Activated T-cell treated with anti-CD3 and anti-CD28 coated beads, Interleukin-2, amount 50 U/mL, for 48 hours (primary cell): Measurements from ENCODE around the gene ARHGAP25.
A peak's percentile ranks its signal among the peaks of the same experiment; 100 is the strongest.

Source experiments
- DNase-seq, 2 experiments: peaks; one replicate each; pipeline ENCODE4 v3.0.0-alpha.2; 2020

ARHGAP25 gene

GRCh38 chr2:68835621-68836020 is 101.0 kb downstream of the ARHGAP25 start:
- no peak for DNase-seq

GRCh38 chr2:68837164-68837860 is 102.7 kb downstream of the ARHGAP25 start:
- DNase-seq = peak; percentile 73 to 77

DNA sequence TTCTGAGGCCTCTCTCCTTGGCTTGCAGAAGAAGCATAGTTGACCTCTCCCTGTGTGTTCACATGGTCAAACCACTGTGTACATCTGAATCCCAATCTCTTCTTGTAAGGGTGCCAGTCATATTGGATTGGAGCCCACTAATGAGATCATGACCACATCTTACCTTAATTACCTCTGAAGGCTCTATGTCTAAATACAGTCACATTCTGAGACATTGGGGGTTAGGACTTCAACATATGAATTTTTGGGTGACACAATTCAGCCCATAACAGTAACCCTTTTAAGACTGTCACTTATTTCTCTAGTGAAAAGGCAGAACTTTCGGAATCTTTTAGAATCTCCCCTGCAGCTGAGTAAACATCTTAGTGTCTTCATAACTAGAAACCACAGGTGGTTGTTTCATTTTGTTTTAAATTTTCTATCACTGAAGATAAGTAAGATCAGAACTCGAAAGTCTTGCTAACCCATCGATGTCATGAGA is 103.3 kb downstream of the ARHGAP25 start:
- no peak for DNase-seq

DNA sequence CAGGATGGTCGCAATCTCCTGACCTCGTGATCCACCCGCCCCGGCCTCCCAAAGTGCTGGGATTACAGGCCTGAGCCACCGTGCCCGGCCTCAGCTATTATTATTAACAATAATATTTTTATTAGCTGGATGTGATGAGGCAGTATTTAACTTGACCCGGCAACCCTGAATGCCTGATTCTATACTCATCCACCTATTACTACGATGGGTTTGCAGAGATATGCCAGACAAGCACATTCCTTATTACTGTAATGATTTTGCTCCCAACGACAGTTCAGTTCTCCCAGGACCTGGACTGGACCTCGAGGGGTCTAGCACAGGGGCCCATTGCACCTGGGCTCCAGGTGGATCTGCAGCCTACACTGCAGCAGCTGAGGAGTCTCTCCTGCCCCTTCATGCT is 104.0 kb downstream of the ARHGAP25 start:
- DNase-seq = no peak

GRCh38 chr2:68839260-68839833 is 104.7 kb downstream of the ARHGAP25 start:
- peak; percentile 53 to 61 for DNase-seq

DNA sequence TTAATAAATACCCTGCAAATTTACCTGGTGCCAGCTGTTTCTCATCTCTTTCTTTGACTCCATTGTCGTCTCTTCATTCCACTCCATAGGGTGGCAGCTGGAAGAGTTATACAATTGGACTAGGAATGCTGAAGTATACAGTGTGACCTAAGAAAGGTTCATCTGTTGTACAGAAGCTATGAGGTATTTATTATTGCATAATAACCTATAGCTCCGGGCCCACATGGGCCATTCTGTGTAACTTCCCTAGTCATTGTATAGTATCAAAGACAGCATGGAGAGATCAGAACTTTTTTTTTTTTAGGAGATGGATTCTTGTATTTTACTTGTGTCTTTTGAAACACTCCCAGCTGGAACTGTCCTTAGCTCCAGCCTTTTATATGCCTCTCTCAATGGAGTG is 110.4 kb downstream of the ARHGAP25 start:
- DNase-seq = no peak

- no peak for DNase-seq
Observed at GRCh38 chr2:68846091-68846490, 111.5 kb downstream of the ARHGAP25 start.

DNA sequence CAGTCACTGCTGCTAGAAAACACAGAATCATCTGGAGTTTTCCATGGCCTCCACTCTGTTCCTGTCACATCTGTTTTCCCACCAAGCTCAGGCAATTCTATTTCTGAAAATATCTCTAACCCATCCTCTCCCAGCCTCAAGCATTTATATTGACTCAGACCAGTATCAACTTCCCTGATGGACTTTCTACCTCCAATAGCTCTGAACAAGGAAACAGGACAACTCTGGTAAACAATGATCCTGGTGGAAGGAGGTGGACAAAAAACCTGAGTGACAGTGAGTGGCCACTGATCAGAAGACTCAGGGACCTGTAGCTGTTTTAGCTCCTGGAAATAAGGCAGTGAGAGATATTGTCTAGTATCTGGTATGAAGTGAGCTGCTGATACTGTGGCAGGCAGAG is 113.1 kb downstream of the ARHGAP25 start:
- DNase-seq = no peak

DNA sequence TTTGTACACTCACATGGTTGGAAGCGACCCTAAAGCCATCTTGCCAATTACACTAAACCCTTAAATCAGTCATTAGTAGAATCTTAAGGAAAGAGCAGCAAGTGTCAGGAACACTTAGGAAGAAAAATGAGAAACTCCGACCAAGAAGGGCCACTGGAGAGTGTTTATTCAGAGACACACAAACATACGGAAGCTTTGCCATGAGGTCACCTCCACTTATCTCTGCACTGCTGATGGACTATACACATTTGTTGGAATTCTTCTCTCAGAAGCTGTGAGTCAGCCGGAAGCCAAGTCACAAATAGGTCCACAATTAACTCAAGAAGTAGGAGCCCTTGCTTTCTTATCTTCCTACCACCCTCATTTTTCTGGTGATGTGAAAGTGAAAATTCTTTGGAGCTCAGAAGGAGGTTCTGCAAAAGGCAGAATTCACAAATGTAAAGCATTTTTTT is 115.0 kb downstream of the ARHGAP25 start:
- no peak for DNase-seq

DNA sequence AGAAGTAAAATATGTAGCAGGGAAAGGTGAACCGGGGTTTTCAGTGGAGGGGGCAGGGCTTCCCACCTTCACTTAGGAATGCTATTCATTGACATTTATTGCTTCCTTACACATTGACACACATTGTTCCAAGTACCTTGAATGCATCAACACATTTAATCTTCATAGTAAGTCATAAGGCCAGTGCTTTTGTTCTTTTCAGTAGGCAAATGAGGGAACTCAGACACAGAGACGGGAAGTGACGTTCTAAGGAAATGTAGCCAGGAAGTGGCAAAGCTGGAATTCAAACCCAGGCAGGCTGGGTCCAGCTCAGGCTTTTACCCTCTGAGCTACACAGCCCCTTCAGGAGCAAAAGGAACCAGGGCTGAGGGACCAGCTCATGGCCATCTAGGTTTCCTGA is 115.9 kb downstream of the ARHGAP25 start:
- no peak for DNase-seq

GRCh38 chr2:68853035-68853434 is 118.4 kb downstream of the ARHGAP25 start:
- no peak for DNase-seq

DNA sequence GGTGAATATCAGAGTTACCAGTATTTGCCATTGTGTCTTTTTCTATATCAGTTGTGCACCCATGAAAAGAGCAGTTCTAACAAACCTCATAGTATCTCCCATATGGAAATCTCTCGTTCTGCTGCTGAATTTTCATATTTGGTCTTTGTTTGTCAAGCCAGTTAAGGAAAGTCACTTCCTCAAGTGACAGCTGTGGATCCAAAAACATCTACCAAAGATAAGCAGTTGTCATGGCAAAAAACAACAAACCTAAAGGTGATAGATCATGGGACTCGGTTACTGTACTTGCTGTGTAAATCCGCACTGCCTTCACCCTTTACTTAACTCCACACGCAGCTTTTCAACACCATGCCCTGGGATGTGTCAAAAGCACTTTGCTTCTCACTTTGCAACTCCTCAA is 119.3 kb downstream of the ARHGAP25 start:
- DNase-seq = no peak

GRCh38 chr2:68854476-68854875 is 119.9 kb downstream of the ARHGAP25 start:
- DNase-seq = no peak

DNA sequence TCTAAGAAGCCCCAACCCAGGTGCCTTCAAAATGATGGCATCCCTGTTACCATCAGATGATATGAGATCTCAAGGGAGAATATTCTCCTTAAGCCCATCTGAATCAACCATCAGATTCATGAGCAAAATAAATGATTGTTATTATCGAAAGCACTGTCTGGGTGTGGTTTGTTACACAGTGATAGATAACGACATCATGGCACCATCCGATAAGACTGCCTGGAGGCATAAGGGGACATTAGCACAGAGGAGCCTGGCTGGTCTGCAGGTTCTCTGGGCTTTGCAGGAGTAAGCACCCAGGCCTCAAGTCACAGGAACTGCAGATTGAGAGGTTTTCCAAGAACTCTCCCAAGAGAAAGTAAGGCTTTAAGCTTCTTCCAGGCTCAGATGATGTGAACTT is 120.9 kb downstream of the ARHGAP25 start:
- DNase-seq = no peak

DNA sequence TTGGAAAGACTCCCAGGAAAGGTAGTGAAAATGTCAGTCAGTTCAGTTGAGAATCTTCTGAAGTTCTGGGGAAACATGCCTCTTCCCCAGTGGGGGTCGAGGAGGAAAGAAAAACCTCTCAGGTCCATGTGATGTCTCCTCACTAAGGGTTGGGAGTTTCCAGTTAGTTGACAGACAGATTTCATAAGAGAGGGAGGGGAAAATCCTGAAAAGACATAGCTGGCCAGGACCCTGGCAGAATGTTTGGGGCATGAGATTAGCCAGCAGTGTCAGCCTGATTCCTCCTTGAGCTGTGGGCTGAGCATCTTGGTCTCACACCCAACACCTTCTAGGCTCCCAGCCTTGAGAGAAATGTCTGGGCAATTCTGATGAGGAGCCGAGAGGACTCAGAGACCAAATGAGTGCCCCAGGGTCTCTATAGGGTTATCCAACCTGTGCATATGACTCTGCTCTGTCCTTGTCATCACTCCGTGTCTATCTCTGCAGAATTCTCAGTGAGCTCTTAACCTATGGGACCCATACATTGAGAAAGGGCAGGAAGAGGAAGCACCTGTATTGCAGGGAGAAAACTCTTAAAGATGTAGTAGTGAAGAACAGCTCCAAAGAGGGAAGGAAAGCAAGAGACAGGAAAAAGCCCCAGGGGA is 122.7 kb downstream of the ARHGAP25 start:
- no peak for DNase-seq

- no peak for DNase-seq
Observed at GRCh38 chr2:68857855-68858456, 123.3 kb downstream of the ARHGAP25 start.

- no peak for DNase-seq
Observed at GRCh38 chr2:68860111-68860510, 125.5 kb downstream of the ARHGAP25 start.

DNA sequence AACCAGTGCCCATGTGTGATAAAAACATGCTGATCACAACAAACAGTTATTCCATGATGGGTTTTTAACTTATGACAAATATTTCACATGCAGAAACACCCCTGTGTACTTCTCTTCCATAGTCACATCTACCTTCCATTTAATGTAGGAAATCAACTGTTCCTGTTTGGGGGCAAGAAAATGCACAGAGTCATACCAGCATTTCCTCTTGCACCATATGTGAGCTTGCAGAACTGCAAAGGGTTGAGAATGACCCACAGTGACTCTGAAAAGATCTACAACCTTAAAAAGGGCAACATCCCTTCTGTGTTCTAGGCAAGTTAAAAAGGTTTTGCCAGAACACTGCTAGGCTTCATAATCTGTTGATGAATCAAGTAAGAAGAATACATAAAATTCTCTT is 126.7 kb downstream of the ARHGAP25 start:
- DNase-seq = no peak

DNA sequence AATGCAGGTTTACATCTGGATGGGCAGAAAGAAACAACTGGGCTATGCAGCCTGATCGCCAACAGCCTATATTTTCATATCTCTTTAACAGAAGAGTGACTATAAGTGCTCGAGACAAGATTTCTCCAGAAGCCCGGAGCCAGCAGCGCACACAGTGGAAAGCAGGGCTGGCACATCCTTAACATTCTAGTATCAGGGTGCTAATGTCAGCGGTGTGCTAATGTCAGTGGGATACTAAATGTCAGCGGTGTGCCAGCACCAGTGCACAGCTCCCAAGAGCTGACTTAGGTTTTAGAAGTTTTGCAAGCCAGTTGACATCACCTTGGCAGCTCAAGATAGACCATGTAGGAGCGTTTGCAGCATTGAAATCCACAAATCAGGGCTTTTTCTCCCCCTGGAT is 128.3 kb downstream of the ARHGAP25 start:
- DNase-seq = no peak

- DNase-seq = no peak
Observed at GRCh38 chr2:68863996-68864395, 129.4 kb downstream of the ARHGAP25 start.

DNA sequence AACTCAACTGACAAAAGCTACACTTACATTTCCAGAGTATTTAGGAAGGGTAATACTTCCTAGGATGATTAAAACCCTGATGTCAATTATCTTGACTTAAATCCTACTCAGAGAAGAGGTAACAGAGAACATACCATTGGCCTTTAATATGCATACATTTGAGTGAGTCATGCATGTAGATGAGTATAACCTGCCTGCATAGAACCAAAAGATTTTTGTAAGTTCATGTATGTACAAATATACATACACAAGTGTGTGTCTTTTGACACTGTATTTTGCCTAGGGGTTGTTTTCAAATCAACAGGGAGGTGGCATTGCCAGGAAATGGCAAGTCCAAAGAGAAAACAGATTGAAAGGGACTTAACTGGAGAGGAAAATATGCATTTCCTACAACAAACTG is 130.5 kb downstream of the ARHGAP25 start:
- no peak for DNase-seq

DNA sequence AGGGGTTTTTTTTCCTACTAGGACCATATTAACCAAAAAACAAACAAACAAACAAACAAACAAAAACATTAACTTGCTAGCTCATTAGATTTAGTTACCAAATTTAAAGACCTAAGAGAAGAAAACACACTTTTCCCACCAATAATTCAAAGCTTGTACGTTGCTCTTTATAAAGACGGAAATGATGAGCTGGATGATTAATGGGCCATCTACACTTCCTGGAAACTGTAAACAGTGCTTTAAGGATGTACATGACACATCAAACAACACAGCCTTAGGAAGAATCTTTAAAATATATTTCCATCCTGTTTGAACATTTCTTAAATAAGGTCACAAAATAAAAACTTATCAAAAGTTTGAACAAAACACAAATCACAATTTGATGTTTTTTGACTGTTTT is 135.6 kb downstream of the ARHGAP25 start:
- DNase-seq = no peak

GRCh38 chr2:68871159-68871764 is 136.7 kb downstream of the ARHGAP25 start, which contains the start of gene BMP10:
Gene BMP10 (minus strand): TSS chr2:68871397. CDS start chr2:68871358, 39 bp downstream.
- no peak for DNase-seq
